GM12878 (cell line): ENCODE data around the gene VRK3. TPM values are rescaled to one million over a fixed set of nuclear protein-coding genes. Genes with fewer than 3 reads are reported as not detected.

ENCODE experiments used
- ATAC-seq: fragments of 200-7000 bp; cut with Tn5 transposase; 3 replicates; pipeline ENCODE4 v1.9.1; 2020; ENCODE audit warnings: mild to moderate bottlenecking, moderate library complexity
- BruUV-seq: library from RNA; stranded (reverse); fragments of 400-500 nt; replicated peaks from 2 replicates; lab custom pipeline; 2021; lab: Mats Ljungman, UMichigan
- CTCF ChIA-PET: fragments of 300-600 bp; sonication (Branson Sonifier 250); formaldehyde crosslinking; extraction: SDS; loops from one replicate; lab custom pipeline; 2021; ENCODE audit warnings: inconsistent platforms; lab: Yijun Ruan, JAX
- POLR2A ChIA-PET: fragments of 350-600 bp; formaldehyde crosslinking; extraction: SDS; loops from one replicate; lab custom pipeline; 2021; ENCODE audit warnings: inconsistent platforms; lab: Charles Lee
- RAD21 ChIA-PET: fragments of 300-600 bp; sonication (Branson Sonifier 250); formaldehyde crosslinking; loops from one replicate; lab custom pipeline; 2023; ENCODE audit warnings: antibody characterized with exemption; ENCODE audit not compliant: unreplicated experiment; lab: Charles Lee
- SMC1A ChIA-PET: fragments of 300-600 bp; sonication (Branson Sonifier 250); formaldehyde crosslinking; loops from one replicate; lab custom pipeline; 2023; ENCODE audit not compliant: unreplicated experiment, uncharacterized antibody; lab: Charles Lee
- DNase-seq: peaks from one replicate; pipeline ENCODE4 v3.0.0-alpha.2; 2011; ENCODE audit warnings: low read depth, low spot score
- FAIRE-seq: peaks from 3 replicates; lab custom pipeline; 2011; peaks lifted over from hg19 to GRCh38; lab: Jason Lieb, UNC
- H2AFZ ChIP-seq: 2 replicates; pipeline ENCODE4 v1.6.0; 2011; ENCODE audit warnings: low read depth, low read length, control low read depth; ENCODE audit not compliant: control insufficient read depth
- H3K27ac ChIP-seq: 2 replicates; pipeline ENCODE4 v1.5.1; 2011; ENCODE audit warnings: control low read depth; ENCODE audit not compliant: control insufficient read depth, insufficient read depth
- H3K27me3 ChIP-seq, 2 experiments: replicated peaks in 1 of 2; 2 replicates each; pipeline versions ENCODE4 v1.6.0 to v1.6.1; 2011; ENCODE audit warnings: low read length in 1 of 2; ENCODE audit not compliant: control insufficient read depth in 2 of 2, insufficient read depth in 2 of 2
- H3K36me3 ChIP-seq, 2 experiments: 2 replicates each; pipeline ENCODE4 v1.5.1; 2011; ENCODE audit warnings: low read length in 1 of 2; ENCODE audit not compliant: control insufficient read depth in 2 of 2, insufficient read depth in 2 of 2
- H3K4me1 ChIP-seq: 2 replicates; pipeline ENCODE4 v1.6.1; 2011; ENCODE audit warnings: mild to moderate bottlenecking, low read length, moderate library complexity, mixed read lengths; ENCODE audit not compliant: control insufficient read depth, insufficient read depth
- H3K4me2 ChIP-seq: 2 replicates; pipeline ENCODE4 v1.6.0; 2011; ENCODE audit warnings: control low read depth; ENCODE audit not compliant: control insufficient read depth, insufficient read depth
- H3K4me3 ChIP-seq: fragments of 200-600 bp; sonication (generic); 2 replicates; pipeline ENCODE4 v1.5.1; 2016
- H3K79me2 ChIP-seq: 2 replicates; pipeline ENCODE4 v1.6.0; 2011; ENCODE audit warnings: low read length; ENCODE audit not compliant: control insufficient read depth, insufficient read depth
- H3K9ac ChIP-seq: 2 replicates; pipeline ENCODE4 v1.8.0; 2011; ENCODE audit warnings: low read length, control low read depth, mixed read lengths; ENCODE audit not compliant: control insufficient read depth, insufficient read depth
- H3K9me3 ChIP-seq: replicated peaks from 3 replicates; pipeline ENCODE4 v1.5.1; 2011; ENCODE audit warnings: mild to moderate bottlenecking, low read length; ENCODE audit not compliant: control insufficient read depth, insufficient read depth
- H4K20me1 ChIP-seq: 2 replicates; pipeline ENCODE4 v1.6.0; 2011; ENCODE audit not compliant: control insufficient read depth, insufficient read depth
- CHD1 ChIP-seq: IDR thresholded peaks from 2 replicates; pipeline ENCODE4 v1.6.1; 2012; ENCODE audit warnings: low read depth, low read length, improper control_type of control experiment
- NFYB ChIP-seq: IDR thresholded peaks from 2 replicates; pipeline ENCODE4 v1.6.1; 2011; ENCODE audit warnings: low read depth, mild to moderate bottlenecking, low read length, improper control_type of control experiment, moderate library complexity; ENCODE audit not compliant: insufficient read depth
- POLR2A ChIP-seq: IDR thresholded peaks from 2 replicates; pipeline ENCODE4 v1.6.1; 2011; ENCODE audit warnings: low read depth, mild to moderate bottlenecking, low read length
- TAF1 ChIP-seq: IDR thresholded peaks from 2 replicates; pipeline ENCODE4 v1.6.1; 2011; ENCODE audit warnings: mild to moderate bottlenecking, low read depth, low read length, borderline replicate concordance
- ZNF592 ChIP-seq: fragments of 450-650 bp; IDR thresholded peaks from 2 replicates; pipeline ENCODE4 v1.6.1; 2017; ENCODE audit warnings: mild to moderate bottlenecking, moderate library complexity
- WGBS: methylation state at CpG from one replicate; pipeline ENCODE4 v1.1.6; 2016; ENCODE audit warnings: low lambda C conversion rate; ENCODE audit not compliant: insufficient replicate concordance, insufficient coverage; ENCODE audit errors: missing lambda C conversion rate; 5-methylcytosine and 5-hydroxymethylcytosine counted together
- in situ Hi-C: fragments of 300-500 bp; cut with MboI; formaldehyde crosslinking; loops from 9 replicates; pipeline ENCODE4 v1.14.3; 2018; ENCODE audit warnings: mixed read lengths
- intact Hi-C: fragments of 100-400 bp; cut with micrococcal nuclease; formaldehyde crosslinking; loops from one replicate; pipeline ENCODE4 v1.14.2; 2022; ENCODE audit not compliant: unreplicated experiment
- polyA plus RNA-seq, 11 experiments: library from polyadenylated mRNA; depleted of rRNA in 4 of 11; unstranded in 6 of 11; stranded (reverse) in 5 of 11; fragments of >200 nt; fragmentation: Nextera tagmentation in 4 of 11; fragmentation: Illumina TruSeq in 1 of 11; extraction: Ambion mirVana in 4 of 11; extraction: Trizol in 1 of 11; gene quantifications; 1 replicate in 1 of 11; 2 replicates in 10 of 11; pipeline versions ENCODE4 v1.2.1 to v1.2.3, GENCODE V29; 2011 to 2016; ENCODE audit warnings: inconsistent platforms in 2 of 11, missing spikeins in 2 of 11, low read depth in 1 of 11
- total RNA-seq, 4 experiments: library from RNA; depleted of rRNA in 3 of 4; stranded (reverse); fragments of >200 nt in 3 of 4; fragmentation: Illumina TruSeq in 1 of 4; extraction: Trizol in 1 of 4; gene quantifications; 2 replicates each; pipeline versions ENCODE4 v1.2.1 to v1.2.3, GENCODE V29; 2013 to 2021

Gene VRK3
- total and polyA plus RNA-seq, 10 of the 15 experiments (the other 5 are each of a cell fraction or from before 2014, with no cell fraction given) = 17.3 to 61.9 (median 35.5) TPM

DNA sequence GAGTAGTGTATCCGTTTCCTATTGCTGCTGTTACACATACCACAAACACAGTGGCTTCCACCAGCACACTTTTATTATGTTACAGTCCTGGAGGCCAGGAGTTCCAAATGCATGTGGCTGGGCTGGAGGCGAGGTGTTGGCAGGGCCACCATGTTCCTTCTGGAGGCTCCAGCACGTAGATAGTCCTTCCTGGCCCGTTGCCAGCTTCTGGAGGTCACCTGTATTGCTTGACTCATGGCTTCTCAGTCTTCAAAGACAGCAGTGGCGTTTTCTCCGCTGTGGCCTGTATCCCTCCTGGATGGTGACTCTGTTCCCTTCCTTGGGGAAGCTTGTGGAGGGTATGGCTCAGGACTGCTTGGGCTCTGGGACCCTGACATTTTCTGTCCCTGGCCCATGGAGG lies 15.8 kb upstream of the VRK3 start:
- Histone ChIP-seq H3K9ac (no peak overlapping the region), H3K4me3 (no peak overlapping the region), H3K79me2 (no peaks in the 10 kb centered on the region), H2AFZ (no peak overlapping the region), H4K20me1 (no peaks in the 10 kb centered on the region), H3K27me3 (no peaks in the 10 kb centered on the region), H3K27ac (no peak overlapping the region), H3K4me2 (no peak overlapping the region), H3K4me1 (no peaks in the 10 kb centered on the region), H3K36me3 (peaks cover 56 to 57% of the 10 kb centered on the region in 2 experiments), H3K9me3 (peaks cover 23% of the 10 kb centered on the region)
- POLR2A ChIA-PET = no interaction called here
- CTCF ChIA-PET = no interaction called here
- TF ChIP-seq ZNF592 (no peak), POLR2A (no peak), TAF1 (no peak), NFYB (no peak), CHD1 (no peak)
- FAIRE-seq (no peak), ATAC-seq (no peak), DNase-seq (no peak)
- in situ Hi-C loops = no loop called here
- WGBS = 90% methylated on average over 6 of the region's 6 CpGs
- BruUV-seq = no TSS peak
- RAD21 ChIA-PET = no interaction called here
- intact Hi-C loops = no loop called here
- SMC1A ChIA-PET = no interaction called here
